H9 (cell line): Measurements from ENCODE around the gene ERC2. TPM values are rescaled to one million over a fixed set of nuclear protein-coding genes. Genes with fewer than 3 reads are reported as not detected.

Source experiments
- DNase-seq: peaks from one replicate; pipeline ENCODE4 v3.0.0-alpha.2; 2017
- H2AFZ ChIP-seq: one replicate; pipeline ENCODE4 v1.6.1; 2013; ENCODE audit warnings: mild to moderate bottlenecking, low read length, control low read depth, moderate library complexity
- H2AK5ac ChIP-seq: 2 replicates; pipeline ENCODE4 v1.6.1; 2013; ENCODE audit warnings: low read length, control low read depth, mixed read lengths; ENCODE audit not compliant: insufficient read length
- H2BK120ac ChIP-seq: one replicate; pipeline ENCODE4 v1.6.1; 2013; ENCODE audit warnings: low read depth, mild to moderate bottlenecking, low read length, control low read depth, inconsistent platforms; ENCODE audit not compliant: poor library complexity, severe bottlenecking
- H2BK12ac ChIP-seq: 2 replicates; pipeline ENCODE4 v1.6.1; 2013; ENCODE audit warnings: low read length, control low read depth, mixed read lengths, low read depth; ENCODE audit not compliant: insufficient read length
- H2BK15ac ChIP-seq: 2 replicates; pipeline ENCODE4 v1.6.1; 2013; ENCODE audit warnings: low read depth, low read length, control low read depth
- H2BK20ac ChIP-seq: one replicate; pipeline ENCODE4 v1.6.1; 2013; ENCODE audit warnings: low read depth, mild to moderate bottlenecking, low read length, control low read depth, inconsistent platforms; ENCODE audit not compliant: poor library complexity, severe bottlenecking
- H2BK5ac ChIP-seq: 2 replicates; pipeline ENCODE4 v1.6.1; 2013; ENCODE audit warnings: low read length, control low read depth, mixed read lengths; ENCODE audit not compliant: insufficient read length
- H3K14ac ChIP-seq: 2 replicates; pipeline ENCODE4 v1.6.1; 2013; ENCODE audit warnings: low read length, control low read depth; ENCODE audit not compliant: insufficient read depth
- H3K18ac ChIP-seq: 2 replicates; pipeline ENCODE4 v1.6.1; 2013; ENCODE audit warnings: low read depth, mild to moderate bottlenecking, mixed read lengths, low read length, control low read depth; ENCODE audit not compliant: insufficient read length
- H3K23ac ChIP-seq: 2 replicates; pipeline ENCODE4 v1.6.1; 2013; ENCODE audit warnings: low read length, control low read depth, mixed read lengths, low read depth; ENCODE audit not compliant: insufficient read length
- H3K23me2 ChIP-seq: 2 replicates; pipeline ENCODE4 v1.6.1; 2013; ENCODE audit warnings: low read depth, mild to moderate bottlenecking, mixed read lengths, low read length, control low read depth; ENCODE audit not compliant: insufficient read length, poor library complexity, severe bottlenecking
- H3K27ac ChIP-seq: 2 replicates; pipeline ENCODE4 v1.5.1; 2013; ENCODE audit warnings: low read length, control low read depth, mixed read lengths, low read depth; ENCODE audit not compliant: insufficient read length
- H3K27me3 ChIP-seq: 2 replicates; pipeline ENCODE4 v1.6.1; 2013; ENCODE audit warnings: low read length, control low read depth, inconsistent platforms; ENCODE audit not compliant: insufficient read depth
- H3K4ac ChIP-seq: 2 replicates; pipeline ENCODE4 v1.6.1; 2013; ENCODE audit warnings: low read depth, mild to moderate bottlenecking, control low read depth, inconsistent platforms, low read length, moderate library complexity
- H3K4me1 ChIP-seq: 2 replicates; pipeline ENCODE4 v1.6.1; 2013; ENCODE audit warnings: low read length, control low read depth, inconsistent platforms; ENCODE audit not compliant: insufficient read depth
- H3K4me2 ChIP-seq: 2 replicates; pipeline ENCODE4 v1.6.1; 2013; ENCODE audit warnings: low read length, control low read depth, mixed read lengths; ENCODE audit not compliant: insufficient read length, insufficient read depth
- H3K56ac ChIP-seq: 2 replicates; pipeline ENCODE4 v1.6.1; 2013; ENCODE audit warnings: low read depth, mild to moderate bottlenecking, mixed read lengths, low read length, control low read depth; ENCODE audit not compliant: insufficient read length
- H3K79me1 ChIP-seq: 2 replicates; pipeline ENCODE4 v1.6.1; 2013; ENCODE audit warnings: low read depth, mild to moderate bottlenecking, moderate library complexity, low read length, control low read depth, inconsistent platforms; ENCODE audit not compliant: insufficient read depth, poor library complexity, severe bottlenecking
- H3K79me2 ChIP-seq: 2 replicates; pipeline ENCODE4 v1.6.1; 2013; ENCODE audit warnings: low read length, control low read depth, inconsistent platforms; ENCODE audit not compliant: insufficient read depth
- H3K9ac ChIP-seq: 2 replicates; pipeline ENCODE4 v1.6.1; 2013; ENCODE audit warnings: low read length, control low read depth, mixed read lengths; ENCODE audit not compliant: insufficient read length; ENCODE audit errors: extremely low read depth
- H3K9me3 ChIP-seq: one replicate; pipeline ENCODE4 v1.6.1; 2013; ENCODE audit warnings: low read depth, low read length, inconsistent platforms; ENCODE audit not compliant: control insufficient read depth
- H3T11ph ChIP-seq: one replicate; pipeline ENCODE4 v1.6.1; 2013; ENCODE audit warnings: mild to moderate bottlenecking, low read length, control low read depth, inconsistent platforms
- H4K20me1 ChIP-seq: one replicate; pipeline ENCODE4 v1.6.1; 2013; ENCODE audit not compliant: control insufficient read depth, insufficient read length, insufficient read depth
- H4K5ac ChIP-seq: 2 replicates; pipeline ENCODE4 v1.6.1; 2013; ENCODE audit warnings: low read depth, mild to moderate bottlenecking, mixed read lengths, low read length, control low read depth; ENCODE audit not compliant: insufficient read length
- H4K8ac ChIP-seq: replicated peaks from 2 replicates; pipeline ENCODE4 v1.6.1; 2013; ENCODE audit warnings: low read length, control low read depth, mixed read lengths, low read depth; ENCODE audit not compliant: insufficient read length
- H4K91ac ChIP-seq: 2 replicates; pipeline ENCODE4 v1.6.1; 2013; ENCODE audit warnings: low read depth, mild to moderate bottlenecking, moderate library complexity, mixed read lengths, low read length, control low read depth; ENCODE audit not compliant: insufficient read length
- H3K27ac Mint-ChIP-seq, 3 experiments: 2 replicates in 2 of 3; 3 replicates in 1 of 3; pipeline ENCODE4 v1.8.0; 2020 to 2021; ENCODE audit warnings: mixed read lengths in 3 of 3, mild to moderate bottlenecking in 1 of 3, moderate library complexity in 1 of 3
- H3K27me3 Mint-ChIP-seq: 2 replicates; pipeline ENCODE4 v1.8.0; 2021; ENCODE audit warnings: low read depth, mild to moderate bottlenecking, moderate library complexity, mixed read lengths
- H3K36me3 Mint-ChIP-seq, 3 experiments: 2 replicates in 2 of 3; 3 replicates in 1 of 3; pipeline ENCODE4 v1.8.0; 2020 to 2021; ENCODE audit warnings: low read depth in 3 of 3, mixed read lengths in 3 of 3; ENCODE audit not compliant: insufficient read depth in 1 of 3
- H3K4me1 Mint-ChIP-seq, 2 experiments: 2 replicates each; pipeline ENCODE4 v1.8.0; 2020; ENCODE audit warnings: mixed read lengths in 2 of 2
- H3K4me3 Mint-ChIP-seq, 2 experiments: 2 replicates in 1 of 2; 3 replicates in 1 of 2; pipeline ENCODE4 v1.8.0; 2020 to 2021; ENCODE audit warnings: mild to moderate bottlenecking in 2 of 2, mixed read lengths in 2 of 2, moderate library complexity in 1 of 2
- H3K9me3 Mint-ChIP-seq, 2 experiments: 2 replicates in 1 of 2; 3 replicates in 1 of 2; pipeline ENCODE4 v1.8.0; 2020; ENCODE audit warnings: mild to moderate bottlenecking in 2 of 2, mixed read lengths in 2 of 2, moderate library complexity in 1 of 2
- CTCF ChIP-seq: fragments of 200-600 bp; sonication (generic); conservative IDR thresholded peaks from 3 replicates; pipeline ENCODE4 v1.8.0; 2021; ENCODE audit warnings: antibody characterized with exemption, mild to moderate bottlenecking
- WGBS: extraction: QIAGEN DNeasy Blood & Tissue Kit; methylation state at CpG from one replicate; pipeline ENCODE4 v1.1.7; 2013; ENCODE audit warnings: missing lambda C conversion rate, low lambda C conversion rate, mixed read lengths; ENCODE audit not compliant: insufficient read length; ENCODE audit errors: extremely low coverage; 5-methylcytosine and 5-hydroxymethylcytosine counted together
- total RNA-seq: library from RNA; stranded (reverse); gene quantifications from 2 replicates; pipeline ENCODE4 v1.2.1, GENCODE V29; 2021

ERC2 gene
- total RNA-seq, 1 experiment from 2014 or later = 15.4 TPM

GRCh38 chr3:55662683-55663082 is 805.6 kb downstream of the ERC2 start:
- WGBS = no CpG with 5 or more reads among the region's 2 CpGs

More at GRCh38 chr3:55662683-55663082, 805.6 kb downstream of the ERC2 start:
- H3K9me3 ChIP-seq = no peaks in the 10 kb centered on the region
- no peak for TF ChIP-seq CTCF
- H3K23ac ChIP-seq = no peak overlapping the region
- no peak overlapping the region for H2BK15ac ChIP-seq
- H3K27me3 Mint-ChIP-seq = no peaks in the 10 kb centered on the region
- no peak overlapping the region for H2AFZ ChIP-seq
- H3K9me3 Mint-ChIP-seq = no peaks in the 10 kb centered on the region
- H3K79me1 ChIP-seq = no peaks in the 10 kb centered on the region
- no peak overlapping the region for H2BK20ac ChIP-seq
- no peak overlapping the region for H2BK12ac ChIP-seq
- H3K18ac ChIP-seq = no peak overlapping the region
- no peaks in the 10 kb centered on the region for H3K27me3 ChIP-seq
- H3K4me2 ChIP-seq = no peak overlapping the region
- H3K4me1 Mint-ChIP-seq = peaks cover 59 to 66% of the 10 kb centered on the region in 2 experiments
- no peak overlapping the region for H3K9ac ChIP-seq
- H2BK120ac ChIP-seq = no peak overlapping the region
- no peak overlapping the region for H3K4ac ChIP-seq
- H3K36me3 Mint-ChIP-seq = no peaks in the 10 kb centered on the region
- H4K91ac ChIP-seq = no peak overlapping the region
- H3K79me2 ChIP-seq = no peaks in the 10 kb centered on the region
- no peak overlapping the region for H3K27ac ChIP-seq
- no peaks in the 10 kb centered on the region for H4K20me1 ChIP-seq
- H3K14ac ChIP-seq = no peak overlapping the region
- no peak overlapping the region for H3T11ph ChIP-seq
- H3K23me2 ChIP-seq = no peaks in the 10 kb centered on the region
- H3K4me3 Mint-ChIP-seq = no peak overlapping the region
- H4K5ac ChIP-seq = no peak overlapping the region
- DNase-seq = no peak
- H3K4me1 ChIP-seq = peaks cover 10% of the 10 kb centered on the region; the same call in 1 of the 2 replicates
- no peak overlapping the region for H2AK5ac ChIP-seq
- H3K27ac Mint-ChIP-seq = no peak overlapping the region
- H3K56ac ChIP-seq = no peak overlapping the region
- H4K8ac ChIP-seq = no peak overlapping the region
- H2BK5ac ChIP-seq = no peak overlapping the region
